GM21825 (cell line): ENCODE measurements around the gene IL22.

Experiments used
- ATAC-seq: cut with Tn5 transposase; IDR thresholded peaks from one replicate; pipeline ENCODE4 v1.9.1; 2021; ENCODE audit warnings: mild to moderate bottlenecking, moderate library complexity; ENCODE audit not compliant: unreplicated experiment

IL22 gene

GRCh38 chr12:68253504-68253903 is at the start of gene IL22:
Gene IL22, minus strand, starts transcription at chr12:68253604. Its CDS starts 156 bp downstream, at chr12:68253448.
- no peak for ATAC-seq

- no peak for ATAC-seq
Observed at GRCh38 chr12:68297929-68298328, 44.5 kb upstream of the IL22 start.

GRCh38 chr12:68294251-68294650 is 40.8 kb upstream of the IL22 start:
- no peak for ATAC-seq

GRCh38 chr12:68293347-68293746 is 39.9 kb upstream of the IL22 start:
- no peak for ATAC-seq

GRCh38 chr12:68292151-68292943 is 38.9 kb upstream of the IL22 start:
- ATAC-seq: no peak

GRCh38 chr12:68291396-68292036 is 38.1 kb upstream of the IL22 start:
- no peak for ATAC-seq

GRCh38 chr12:68290126-68290525 is 36.7 kb upstream of the IL22 start:
- ATAC-seq: peak; percentile 99

GRCh38 chr12:68287106-68287505 is 33.7 kb upstream of the IL22 start:
- ATAC-seq: no peak

GRCh38 chr12:68286396-68286795 is 33.0 kb upstream of the IL22 start:
- ATAC-seq: no peak

GRCh38 chr12:68285541-68285940 is 32.1 kb upstream of the IL22 start:
- ATAC-seq: no peak

GRCh38 chr12:68281322-68282077 is 28.1 kb upstream of the IL22 start:
- ATAC-seq: no peak

GRCh38 chr12:68280240-68280639 is 26.8 kb upstream of the IL22 start:
- ATAC-seq: no peak

- ATAC-seq: no peak
Observed at GRCh38 chr12:68279227-68280054, 26.0 kb upstream of the IL22 start.

GRCh38 chr12:68276402-68276930 is 23.1 kb upstream of the IL22 start:
- no peak for ATAC-seq

- ATAC-seq: no peak
Observed at GRCh38 chr12:68272732-68273131, 19.3 kb upstream of the IL22 start.

GRCh38 chr12:68271346-68271745 is 17.9 kb upstream of the IL22 start:
- no peak for ATAC-seq

GRCh38 chr12:68270358-68270757 is 17.0 kb upstream of the IL22 start:
- no peak for ATAC-seq

GRCh38 chr12:68269779-68270178 is 16.4 kb upstream of the IL22 start:
- no peak for ATAC-seq

GRCh38 chr12:68268967-68269366 is 15.6 kb upstream of the IL22 start:
- no peak for ATAC-seq

GRCh38 chr12:68267892-68268396 is 14.5 kb upstream of the IL22 start:
- no peak for ATAC-seq
